ENCODE measurements around the gene PPFIA4. TPM values are rescaled to one million over a fixed set of nuclear protein-coding genes. Genes with fewer than 3 reads are reported as not detected.

PPFIA4 gene
- total RNA-seq, 2 experiments from 2014 or later = 78.8 to 79.9 TPM

DNA sequence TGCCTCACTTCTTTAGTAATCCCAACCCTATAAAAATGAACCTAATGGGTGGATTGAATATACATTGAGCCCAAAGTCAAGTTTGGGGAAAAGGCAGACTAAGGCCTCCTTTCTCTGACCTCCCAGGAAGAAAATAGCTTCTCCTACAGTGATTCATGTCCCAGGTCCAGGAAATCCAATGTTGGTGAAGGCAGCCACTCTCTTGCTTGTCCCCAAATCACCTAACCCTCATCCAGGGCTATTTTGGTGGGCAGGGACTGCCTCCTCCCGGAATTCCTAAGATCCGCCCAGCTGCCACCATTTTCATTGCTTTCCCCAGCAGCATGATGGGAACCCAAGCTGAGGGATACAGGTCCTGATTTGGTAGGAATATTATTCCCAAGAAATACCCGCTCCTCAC, 51.1 kb downstream of the PPFIA4 start:
- intact Hi-C loops (cut with micrococcal nuclease) = no loop called here
- ATAC-seq = no peak
- H3K4me1 Mint-ChIP-seq (ENCODE audit: low read depth) = peaks cover 4% of the 10 kb centered on the region
- POLR2A ChIA-PET = interaction anchor here (1.8 kb wide), 1 partner anchor 11 kb away, joined by 4 read pairs; no protein-coding TSS in a partner anchor
- H3K27me3 Mint-ChIP-seq = peaks cover 38% of the 10 kb centered on the region
- H3K9me3 Mint-ChIP-seq = no peaks in the 10 kb centered on the region
- TF ChIP-seq, protein P1, sequence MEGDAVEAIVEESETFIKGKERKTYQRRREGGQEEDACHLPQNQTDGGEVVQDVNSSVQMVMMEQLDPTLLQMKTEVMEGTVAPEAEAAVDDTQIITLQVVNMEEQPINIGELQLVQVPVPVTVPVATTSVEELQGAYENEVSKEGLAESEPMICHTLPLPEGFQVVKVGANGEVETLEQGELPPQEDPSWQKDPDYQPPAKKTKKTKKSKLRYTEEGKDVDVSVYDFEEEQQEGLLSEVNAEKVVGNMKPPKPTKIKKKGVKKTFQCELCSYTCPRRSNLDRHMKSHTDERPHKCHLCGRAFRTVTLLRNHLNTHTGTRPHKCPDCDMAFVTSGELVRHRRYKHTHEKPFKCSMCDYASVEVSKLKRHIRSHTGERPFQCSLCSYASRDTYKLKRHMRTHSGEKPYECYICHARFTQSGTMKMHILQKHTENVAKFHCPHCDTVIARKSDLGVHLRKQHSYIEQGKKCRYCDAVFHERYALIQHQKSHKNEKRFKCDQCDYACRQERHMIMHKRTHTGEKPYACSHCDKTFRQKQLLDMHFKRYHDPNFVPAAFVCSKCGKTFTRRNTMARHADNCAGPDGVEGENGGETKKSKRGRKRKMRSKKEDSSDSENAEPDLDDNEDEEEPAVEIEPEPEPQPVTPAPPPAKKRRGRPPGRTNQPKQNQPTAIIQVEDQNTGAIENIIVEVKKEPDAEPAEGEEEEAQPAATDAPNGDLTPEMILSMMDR (IDR thresholded peaks at IDR 0.05) = no peak
- no peak overlapping the region for H3K27ac Mint-ChIP-seq
- peaks cover 7% of the 10 kb centered on the region for H3K36me3 Mint-ChIP-seq (ENCODE audit: low read depth)
- H3K4me3 Mint-ChIP-seq = no peak overlapping the region
- no peak for DNase-seq
- CTCF ChIA-PET = interaction anchor here (0.8 to 1.5 kb wide), 3 partner anchors 13 to 95 kb away, joined by 3 to 6 read pairs (median 4); no protein-coding TSS in a partner anchor

DNA sequence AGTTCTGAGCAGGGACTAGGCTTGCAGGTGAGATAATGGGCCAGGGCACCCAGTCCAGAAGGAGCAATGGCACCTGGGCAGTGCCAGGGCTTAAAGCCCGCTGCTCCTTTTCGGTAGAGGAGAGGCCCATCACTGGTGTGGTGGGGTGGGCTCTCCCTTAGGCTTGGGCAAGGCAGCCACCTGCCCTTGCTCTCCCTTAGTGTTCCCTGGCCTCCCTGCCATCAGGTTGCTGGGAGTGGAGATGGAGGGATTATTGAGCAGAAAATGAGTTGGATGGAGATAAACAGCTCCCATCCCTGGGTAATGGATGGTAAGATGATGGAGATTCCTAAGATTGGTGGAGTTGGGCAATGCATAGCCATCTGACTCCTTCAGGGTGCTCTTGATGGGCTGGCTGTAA, 51.7 kb downstream of the PPFIA4 start:
- no peaks in the 10 kb centered on the region for H3K9me3 Mint-ChIP-seq
- TF ChIP-seq, protein P1 (IDR thresholded peaks at IDR 0.05) = no peak
- ATAC-seq (no peak), DNase-seq (no peak)
- peaks cover 7% of the 10 kb centered on the region for H3K36me3 Mint-ChIP-seq (ENCODE audit: low read depth)
- H3K27me3 Mint-ChIP-seq = peaks cover 38% of the 10 kb centered on the region
- H3K4me1 Mint-ChIP-seq (ENCODE audit: low read depth) = peaks cover 4% of the 10 kb centered on the region
- ChIA-PET CTCF (interaction anchor here (0.8 kb wide), 1 partner anchor 13 kb away, joined by 3 read pairs; no protein-coding TSS in a partner anchor), POLR2A (interaction anchor here (1.8 kb wide), 1 partner anchor 11 kb away, joined by 4 read pairs; no protein-coding TSS in a partner anchor)
- no peak overlapping the region for H3K27ac Mint-ChIP-seq
- intact Hi-C loops (cut with micrococcal nuclease) = no loop called here
- no peak overlapping the region for H3K4me3 Mint-ChIP-seq

DNA sequence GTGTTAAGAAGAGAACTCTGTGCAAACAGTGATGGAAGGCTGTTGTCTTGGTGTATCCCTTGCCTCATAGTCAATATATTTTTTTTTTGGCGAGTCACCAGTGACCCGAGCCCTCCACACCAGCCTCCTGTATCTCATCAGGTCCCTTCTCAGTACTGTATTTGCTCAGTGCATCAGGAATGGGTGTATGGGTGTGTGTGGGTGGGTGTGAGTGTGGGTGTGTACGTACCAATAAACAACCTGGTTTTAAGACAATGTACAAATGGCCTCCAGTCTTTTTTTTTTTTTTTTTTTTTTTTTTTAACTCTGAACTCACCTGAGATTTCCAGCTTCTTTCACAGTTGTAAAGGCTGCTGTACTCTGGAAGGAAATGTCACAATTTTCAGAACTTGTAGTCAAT, 52.2 kb downstream of the PPFIA4 start:
- no peaks in the 10 kb centered on the region for H3K9me3 Mint-ChIP-seq
- DNase-seq (no peak), ATAC-seq (no peak)
- ChIA-PET POLR2A (interaction anchor here (1.8 kb wide), 1 partner anchor 12 kb away, joined by 4 read pairs; no protein-coding TSS in a partner anchor), CTCF (no interaction called here)
- intact Hi-C loops (cut with micrococcal nuclease) = no loop called here
- H3K27me3 Mint-ChIP-seq = peaks cover 34% of the 10 kb centered on the region
- TF ChIP-seq, protein P1 (IDR thresholded peaks at IDR 0.05) = no peak
- peaks cover 7% of the 10 kb centered on the region for H3K36me3 Mint-ChIP-seq (ENCODE audit: low read depth)
- H3K27ac Mint-ChIP-seq = no peak overlapping the region
- no peak overlapping the region for H3K4me3 Mint-ChIP-seq
- H3K4me1 Mint-ChIP-seq (ENCODE audit: low read depth) = peaks cover 4% of the 10 kb centered on the region

DNA sequence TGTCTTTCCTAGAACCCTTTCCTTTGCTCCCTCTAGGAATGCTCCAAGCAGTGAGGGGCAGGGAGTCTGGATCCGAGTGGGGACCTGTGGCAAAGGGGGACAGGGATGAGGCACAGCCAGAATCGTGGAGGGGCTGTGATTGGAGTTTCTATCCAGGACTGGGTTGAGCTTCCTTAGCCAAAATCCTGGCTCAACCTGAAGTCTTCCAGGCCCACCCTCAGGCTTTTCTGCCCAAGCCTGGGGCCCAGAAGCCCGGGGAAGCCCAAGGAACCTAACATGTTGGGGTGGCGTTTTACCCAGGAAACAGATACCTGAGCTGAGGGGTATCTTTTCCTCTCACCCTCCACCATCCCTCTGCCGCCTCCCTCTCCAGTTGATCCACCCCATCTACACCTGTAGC, 54.2 kb downstream of the PPFIA4 start:
- ATAC-seq = no peak
- peaks cover 22% of the 10 kb centered on the region for H3K27me3 Mint-ChIP-seq
- no peaks in the 10 kb centered on the region for H3K9me3 Mint-ChIP-seq
- H3K4me3 Mint-ChIP-seq = no peak overlapping the region
- intact Hi-C loops (cut with micrococcal nuclease) = no loop called here
- ChIA-PET CTCF (interaction anchor here (0.8 to 1.4 kb wide), 2 partner anchors 40 to 81 kb away, joined by 3 read pairs; no protein-coding TSS in a partner anchor), POLR2A (no interaction called here)
- TF ChIP-seq, protein P1 (IDR thresholded peaks at IDR 0.05) = no peak
- H3K4me1 Mint-ChIP-seq (ENCODE audit: low read depth) = peaks cover 4% of the 10 kb centered on the region
- H3K36me3 Mint-ChIP-seq (ENCODE audit: low read depth) = peaks cover 4% of the 10 kb centered on the region
- DNase-seq = no peak
- no peak overlapping the region for H3K27ac Mint-ChIP-seq

DNA sequence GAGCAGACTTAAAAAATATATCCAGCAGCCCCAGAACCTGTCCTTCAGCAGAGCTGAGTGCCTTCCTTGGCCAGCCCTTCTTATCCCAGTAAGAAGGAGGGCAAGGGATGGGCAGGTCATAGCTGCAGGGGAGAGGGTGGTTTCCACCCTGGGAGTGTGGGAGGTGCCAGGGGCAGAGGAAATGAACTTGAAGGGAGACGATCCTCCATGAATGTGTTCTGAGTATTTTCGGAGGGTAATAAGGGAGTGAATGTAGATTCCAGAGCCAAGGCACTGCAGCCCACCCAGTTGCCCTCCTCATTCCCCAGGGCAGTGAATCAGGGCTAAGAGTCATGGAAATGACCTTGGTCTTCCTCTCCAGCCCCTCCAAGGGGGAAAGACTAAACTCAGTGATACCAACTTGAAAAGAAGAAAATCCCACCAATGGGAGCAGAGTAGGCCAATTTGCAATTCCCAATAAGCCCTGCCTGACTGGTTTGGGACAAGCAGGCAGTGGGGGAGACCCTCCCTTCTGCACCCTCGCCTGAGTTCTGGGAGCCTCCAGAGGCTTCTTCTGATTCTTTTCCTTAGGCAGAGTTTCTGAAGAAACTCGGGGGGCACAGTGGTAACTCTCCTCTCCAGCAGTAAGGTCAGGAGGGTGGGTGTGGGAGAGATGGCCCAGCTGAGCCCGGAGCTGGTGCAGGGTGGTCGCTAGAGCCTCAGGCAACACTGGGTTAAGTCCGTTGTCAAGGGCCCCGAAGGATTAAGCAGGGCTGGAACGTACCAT, 55.4 kb downstream of the PPFIA4 start:
- TF ChIP-seq, protein P1 (IDR thresholded peaks at IDR 0.05) = no peak
- intact Hi-C loops (cut with micrococcal nuclease) = no loop called here
- ChIA-PET CTCF (interaction anchor here (1.4 kb wide), 2 partner anchors 42 kb away, joined by 3 to 6 read pairs; no protein-coding TSS in a partner anchor), POLR2A (no interaction called here)
- Mint-ChIP-seq H3K9me3 (no peaks in the 10 kb centered on the region), H3K27ac (no peak overlapping the region), H3K4me3 (no peak overlapping the region), H3K4me1 (ENCODE audit: low read depth) (no peaks in the 10 kb centered on the region), H3K36me3 (ENCODE audit: low read depth) (no peaks in the 10 kb centered on the region), H3K27me3 (peaks cover 17% of the 10 kb centered on the region)
- ATAC-seq (no peak), DNase-seq (no peak)
